ENCODE results near the gene KCNJ11.
A peak's percentile ranks its signal among the peaks of the same experiment; 100 is the strongest.

Gene KCNJ11

DNA sequence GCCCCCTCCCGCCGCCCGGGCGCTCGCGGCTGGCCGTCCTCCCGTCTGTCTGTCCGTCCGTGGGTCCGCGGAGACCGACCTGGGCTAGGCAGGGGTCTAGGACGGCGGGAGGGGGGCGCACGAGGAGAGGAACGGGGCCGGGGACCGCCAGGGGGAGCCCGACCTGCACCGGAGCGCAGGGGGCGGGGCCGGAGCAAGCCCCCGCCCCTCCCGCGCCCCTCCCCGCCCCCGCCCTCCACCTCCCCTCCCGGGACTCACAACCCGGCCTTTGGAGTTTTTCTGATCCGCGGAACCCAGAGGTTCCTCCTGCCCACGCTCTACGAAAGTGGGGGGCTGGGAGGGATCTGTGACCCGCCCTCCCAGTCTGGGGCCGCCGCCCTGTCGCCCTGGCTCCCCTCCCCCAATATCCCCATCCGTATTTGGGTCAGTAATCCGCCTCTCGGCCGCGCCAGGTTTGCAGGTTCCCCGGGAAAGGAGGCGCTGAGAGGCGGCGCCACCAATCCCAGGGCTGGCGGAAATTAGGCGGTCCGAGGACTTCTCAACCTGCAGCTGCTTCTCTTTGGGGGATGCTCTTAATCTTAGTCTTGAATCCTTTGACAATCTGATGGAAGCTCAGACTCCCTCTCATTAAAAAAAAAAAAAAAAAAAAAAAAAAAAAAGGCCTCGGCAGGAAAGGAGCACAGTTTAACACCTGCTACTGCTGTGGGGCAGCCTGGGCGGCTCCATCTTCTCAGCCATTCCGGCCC, 925 bp upstream of the KCNJ11 start:
- DNase-seq = peak; percentile 34

DNA sequence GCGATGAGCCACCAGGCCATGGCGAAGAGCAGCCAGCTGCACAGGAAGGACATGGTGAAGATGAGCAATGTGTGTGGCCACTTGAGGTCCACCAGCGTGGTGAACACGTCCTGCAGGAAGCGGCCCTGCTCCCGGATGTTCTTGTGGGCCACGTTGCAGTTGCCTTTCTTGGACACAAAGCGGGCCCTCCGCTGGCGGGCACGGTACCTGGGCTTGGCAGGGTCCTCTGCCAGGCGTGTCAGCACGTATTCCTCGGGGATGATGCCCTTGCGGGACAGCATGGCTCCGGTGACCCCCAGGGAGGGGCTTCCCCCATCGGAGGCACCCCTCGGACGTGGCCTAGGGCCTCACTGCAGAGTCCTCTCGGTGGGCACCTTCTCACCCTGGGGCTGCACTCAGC, 648 bp downstream of the KCNJ11 start:
- DNase-seq = no peak

DNA sequence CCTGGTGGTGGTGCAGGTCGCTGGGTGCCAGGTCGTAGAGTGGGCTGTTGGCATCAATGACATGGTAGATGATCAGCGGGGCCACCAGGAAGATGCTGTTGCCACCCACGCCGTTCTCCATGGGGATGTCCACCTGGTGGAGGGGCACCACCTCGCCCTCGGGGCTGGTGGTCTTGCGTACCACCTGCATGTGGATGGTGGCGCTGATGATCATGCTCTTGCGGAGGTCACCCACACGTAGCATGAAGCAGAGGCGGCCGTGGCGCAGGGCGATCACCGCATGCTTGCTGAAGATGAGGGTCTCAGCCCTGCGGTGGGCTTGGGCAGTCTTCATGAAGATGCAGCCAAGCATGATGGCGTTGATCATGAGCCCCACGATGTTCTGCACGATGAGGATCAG, 1.2 kb downstream of the KCNJ11 start:
- no peak for DNase-seq

DNA sequence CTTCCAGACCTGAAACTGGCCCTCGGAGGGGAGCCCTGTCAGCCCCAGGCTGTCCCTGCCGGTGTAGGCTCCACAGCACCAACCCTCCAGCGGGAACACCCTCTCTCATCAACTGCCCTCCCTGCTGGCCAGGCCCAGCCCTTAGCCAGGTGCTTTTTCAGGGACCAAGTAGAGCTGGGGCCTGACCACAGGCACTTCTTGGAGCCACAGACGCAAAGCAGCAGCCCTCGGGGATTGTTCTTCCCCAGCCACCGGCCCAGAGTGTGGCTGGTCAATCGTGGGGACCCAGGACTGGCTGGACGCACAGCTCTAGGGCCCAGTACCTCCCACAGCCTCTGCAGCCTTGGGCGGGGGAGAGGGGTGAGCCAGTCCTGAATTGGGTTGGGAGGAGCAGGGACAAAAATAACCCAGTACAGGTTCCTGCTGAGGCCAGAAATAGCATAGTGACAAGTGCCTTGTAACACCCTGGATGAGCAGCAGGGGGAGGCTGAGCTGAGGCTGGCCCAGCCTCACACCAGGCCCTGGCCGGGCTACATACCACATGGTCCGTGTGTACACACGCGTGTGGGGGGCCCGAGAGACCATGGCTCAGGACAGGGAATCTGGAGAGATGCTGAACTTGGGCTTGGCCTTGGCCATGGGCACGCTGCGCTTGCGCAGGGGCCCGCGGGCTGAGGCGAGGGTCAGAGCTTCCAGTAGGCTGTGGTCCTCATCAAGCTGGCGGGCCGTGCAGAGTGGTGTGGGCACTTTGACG, 2.0 kb downstream of the KCNJ11 start:
- DNase-seq = peak; percentile 21

GRCh38 chr11:17385926-17386325, 2.5 kb downstream of the KCNJ11 start:
- DNase-seq = no peak

DNA sequence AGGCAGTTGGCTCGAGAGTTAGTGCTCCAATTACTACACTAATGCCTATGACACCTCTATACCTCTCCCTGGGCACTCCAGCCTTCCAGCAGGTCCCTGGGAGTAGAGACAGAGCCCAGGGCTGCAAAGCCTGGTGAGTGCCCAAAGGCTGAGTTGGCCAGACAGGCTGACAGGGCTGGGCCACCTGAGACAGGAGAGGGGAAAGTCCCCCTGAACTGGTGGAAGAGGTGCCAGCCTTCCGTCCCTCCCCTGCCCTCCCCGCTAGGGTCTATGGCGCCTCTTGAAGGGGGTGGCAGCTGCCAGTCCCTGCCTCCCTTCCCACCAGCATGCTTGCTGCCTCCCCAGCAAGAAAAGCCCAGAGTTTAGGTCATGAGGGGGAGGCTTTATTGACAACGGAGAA, 3.0 kb downstream of the KCNJ11 start:
- DNase-seq = no peak

DNA sequence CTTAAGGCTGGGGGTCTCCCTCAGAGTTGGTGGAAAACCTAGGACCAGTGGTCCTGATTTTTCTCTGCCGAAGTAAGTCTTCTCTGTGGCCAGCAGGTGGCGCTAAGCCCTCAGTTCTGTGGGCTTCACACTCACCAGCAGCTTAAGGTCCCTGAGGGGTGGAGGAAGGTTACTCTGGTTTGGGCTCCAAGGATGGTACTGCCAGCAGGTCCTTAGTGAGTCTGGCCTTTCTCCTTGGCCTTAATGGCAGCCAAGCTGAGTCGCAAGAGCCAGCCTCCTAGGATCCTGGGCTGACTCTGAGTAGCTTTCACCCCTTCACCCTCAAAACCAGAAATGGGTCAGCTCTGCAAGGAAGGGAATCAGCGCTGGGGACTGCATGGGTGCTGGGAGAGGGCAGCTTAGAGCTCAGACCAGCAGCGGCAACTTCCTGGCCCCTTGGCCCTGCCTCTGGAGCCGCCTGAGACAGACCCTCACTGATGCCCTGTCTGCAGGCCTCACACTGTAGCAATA, 4.4 kb downstream of the KCNJ11 start:
- peak; percentile 41 for DNase-seq

GRCh38 chr11:17383461-17383860, 5.0 kb downstream of the KCNJ11 start:
- no peak for DNase-seq

DNA sequence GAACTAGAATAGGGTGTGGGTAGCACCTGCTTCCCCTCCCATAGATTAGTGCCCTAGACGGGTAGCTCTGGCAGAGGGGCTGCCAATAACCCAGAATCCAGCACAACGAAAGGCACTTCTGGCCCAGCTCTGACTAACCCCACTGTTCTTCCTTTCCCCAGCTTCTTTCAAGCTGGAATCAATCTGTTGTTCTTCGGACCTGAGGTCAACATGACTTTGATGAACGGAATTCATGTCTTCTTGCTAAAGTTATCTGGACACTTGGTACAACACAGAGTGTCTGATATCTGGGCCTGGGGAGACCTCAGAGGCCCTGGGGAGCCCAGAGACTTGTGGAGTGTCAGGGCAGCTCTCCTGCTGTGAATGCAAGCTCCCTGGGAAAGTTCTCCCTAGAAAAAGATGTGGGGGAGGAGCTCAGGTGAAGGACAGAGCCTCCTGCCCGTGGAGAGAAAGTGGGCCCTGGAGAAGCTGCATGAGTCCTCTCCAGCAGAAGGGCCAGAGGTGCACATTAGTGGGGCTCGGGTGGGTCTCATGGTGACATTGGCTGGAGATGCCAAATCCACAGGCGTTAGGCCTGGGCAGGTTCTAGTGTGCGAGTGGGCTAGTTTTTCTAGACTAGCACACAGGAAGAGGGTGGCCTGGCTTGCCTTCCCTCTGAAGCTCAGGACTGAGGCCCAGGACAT, 6.3 kb downstream of the KCNJ11 start:
- no peak for DNase-seq

DNA sequence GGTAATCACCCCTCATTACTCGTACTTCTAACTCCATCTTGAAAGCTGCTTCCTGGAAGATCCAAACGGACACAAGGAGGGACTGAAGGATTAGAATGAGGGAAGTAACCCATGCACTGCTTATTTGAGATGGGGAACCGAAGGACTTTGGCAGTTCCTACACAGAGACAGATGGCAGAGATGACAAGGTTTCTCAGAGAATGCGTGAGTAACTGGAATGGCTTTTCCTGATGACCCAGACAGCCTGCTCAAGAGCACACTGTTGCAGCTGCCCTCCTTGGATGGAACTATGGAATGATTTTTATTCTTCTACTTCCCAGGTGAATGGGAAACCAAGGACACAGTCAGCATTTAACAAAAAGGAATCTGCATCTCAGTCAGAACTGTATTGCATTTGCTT, 7.3 kb downstream of the KCNJ11 start:
- no peak for DNase-seq

DNA sequence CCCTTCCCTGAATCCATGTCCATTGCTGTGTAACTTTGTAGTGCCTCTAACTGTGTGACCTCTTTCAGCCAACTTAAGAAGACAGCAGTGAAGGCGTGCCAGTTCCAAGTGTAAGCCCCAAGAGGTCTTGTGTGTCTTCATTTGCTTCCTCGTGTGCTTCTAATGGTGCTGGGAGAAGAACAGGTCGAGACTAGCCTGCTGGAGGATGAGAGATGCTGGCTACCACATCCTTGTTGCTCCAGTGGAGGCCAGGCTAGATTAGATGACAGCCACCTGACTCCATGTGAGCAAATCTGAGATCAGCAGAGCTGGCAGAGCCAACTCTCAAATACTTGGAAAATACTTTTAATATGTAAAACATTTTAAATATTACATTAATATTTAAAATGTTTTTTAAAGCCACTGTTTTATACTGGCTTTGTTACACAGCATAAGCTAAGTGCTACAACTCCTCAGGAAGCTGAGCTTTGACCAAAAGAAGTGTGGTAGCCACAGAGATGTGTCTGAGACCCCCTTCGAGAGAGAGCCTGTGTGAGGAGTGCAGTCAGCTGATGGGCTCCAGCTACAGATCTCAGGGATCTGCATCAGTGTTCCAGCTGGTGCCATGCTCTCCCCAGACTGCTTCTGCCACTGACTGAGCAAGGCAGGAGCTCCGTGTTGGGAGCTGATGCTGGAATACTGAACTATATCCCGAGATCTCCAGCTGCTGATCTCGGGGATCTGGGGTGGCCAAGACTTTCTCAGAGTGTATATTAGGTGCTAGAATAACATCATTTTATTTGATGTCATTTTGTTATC, 8.9 kb downstream of the KCNJ11 start:
- no peak for DNase-seq

GRCh38 chr11:17378655-17379054, 9.8 kb downstream of the KCNJ11 start:
- DNase-seq = no peak

GRCh38 chr11:17376493-17376892, 12.0 kb downstream of the KCNJ11 start:
- no peak for DNase-seq

GRCh38 chr11:17375547-17375946, 12.9 kb downstream of the KCNJ11 start:
- no peak for DNase-seq

DNA sequence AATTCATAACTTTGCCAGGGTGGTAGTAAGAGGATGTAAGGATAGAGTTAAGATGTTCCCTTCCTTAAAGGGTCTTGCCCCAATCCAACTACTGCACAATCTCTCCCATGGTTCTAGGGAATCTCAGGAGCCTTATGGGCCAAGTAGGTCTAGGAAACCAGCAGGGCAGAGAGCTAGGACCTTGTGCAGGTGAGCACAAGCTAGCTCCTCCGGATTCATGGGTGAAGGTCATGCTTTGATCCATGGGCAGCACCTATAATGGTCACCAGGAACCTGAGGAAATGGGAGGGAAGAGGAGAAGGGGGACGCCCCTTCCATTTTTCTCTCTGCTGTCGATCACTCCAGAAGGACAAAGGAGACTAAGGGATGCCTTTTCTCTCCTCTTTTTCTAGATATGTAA, 16.8 kb downstream of the KCNJ11 start:
- no peak for DNase-seq

DNA sequence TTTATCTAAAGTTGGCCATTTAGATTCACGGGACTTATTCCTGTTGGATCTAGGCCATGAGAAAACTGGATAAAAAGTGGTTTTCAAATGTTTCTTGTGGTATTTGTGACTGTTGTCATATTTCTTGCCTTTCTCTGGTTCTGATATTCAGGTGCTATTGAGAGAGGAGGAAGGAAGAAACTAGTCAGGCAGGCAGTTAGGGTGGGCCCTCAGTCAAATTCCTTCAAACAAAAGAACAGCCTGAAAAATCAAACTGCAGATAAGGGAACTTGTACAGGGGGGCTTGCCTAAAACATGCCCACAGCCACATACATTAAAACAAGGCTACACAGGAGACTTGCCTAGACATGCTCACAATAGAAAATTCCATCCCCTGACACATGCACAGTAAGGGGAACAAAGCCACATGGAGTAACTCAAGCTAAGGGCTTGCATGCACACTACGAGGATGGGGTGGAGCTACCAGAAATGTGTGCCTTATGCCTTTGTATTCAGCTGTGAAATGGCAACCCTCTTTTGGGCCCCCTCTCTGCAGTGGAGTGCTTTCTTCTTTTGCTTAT, 18.7 kb downstream of the KCNJ11 start:
- no peak for DNase-seq

GRCh38 chr11:17369094-17369493, 19.4 kb downstream of the KCNJ11 start:
- DNase-seq = no peak

DNA sequence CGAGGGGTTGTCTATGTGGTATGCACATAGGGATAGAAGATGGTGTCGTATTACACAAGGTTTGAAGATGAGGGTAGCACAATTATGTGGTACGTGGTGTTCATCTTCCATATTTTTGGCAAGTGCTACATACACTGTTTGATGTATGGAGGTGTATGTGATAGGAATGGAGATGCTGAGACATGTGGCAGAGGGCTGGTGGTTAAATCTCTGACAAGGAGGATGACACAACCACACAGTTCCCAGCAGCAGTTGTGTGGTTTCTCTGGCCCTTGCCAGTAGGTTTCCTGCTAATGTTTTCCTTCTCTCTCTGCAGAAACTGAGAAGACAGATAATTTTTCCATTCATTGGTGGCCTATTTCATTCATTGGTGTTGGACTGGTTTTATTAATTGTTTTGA, 19.9 kb downstream of the KCNJ11 start:
- no peak for DNase-seq

DNA sequence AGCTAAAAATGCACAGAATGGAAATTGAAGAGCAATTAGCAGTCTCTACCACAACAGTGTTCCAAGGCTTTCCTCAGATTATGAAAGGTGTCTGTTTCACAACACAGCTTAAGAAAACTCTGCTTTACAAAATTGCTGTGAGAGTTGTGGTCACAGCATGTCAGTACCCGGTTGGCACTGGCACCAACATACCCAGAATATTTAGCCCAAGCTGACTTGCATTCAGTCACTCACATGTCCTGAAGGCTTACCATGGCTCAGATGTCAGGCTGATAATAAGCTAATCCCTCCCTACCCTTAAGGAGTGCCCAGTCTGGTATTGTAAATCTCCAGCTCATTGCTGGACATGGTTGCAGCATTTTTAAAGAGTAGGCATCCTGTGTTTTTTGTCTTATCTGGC, 22.0 kb downstream of the KCNJ11 start:
- DNase-seq = no peak

GRCh38 chr11:17354601-17354991, 33.9 kb downstream of the KCNJ11 start:
- DNase-seq = peak; percentile 49

GRCh38 chr11:17353821-17354600, 34.4 kb downstream of the KCNJ11 start:
- DNase-seq = peak; percentile 61

Measured in NCI-H2029 treated with DMSO at 0.1 percent for 48 hours (cell line).